GM12891 (cell line): ENCODE results near the gene UBASH3A.

ENCODE experiments used
- PAX5 ChIP-seq: IDR thresholded peaks from 2 replicates; pipeline ENCODE4 v1.6.1; 2011; ENCODE audit warnings: low read length, moderate library complexity, mild to moderate bottlenecking; ENCODE audit not compliant: insufficient read depth, severe bottlenecking
- POLR2A ChIP-seq: IDR thresholded peaks from 2 replicates; pipeline ENCODE4 v1.6.1; 2011; ENCODE audit warnings: low read depth, low read length, control low read depth
- POLR2AphosphoS5 ChIP-seq: IDR thresholded peaks from 2 replicates; pipeline ENCODE4 v1.6.1; 2011; ENCODE audit warnings: low read depth, low read length, control low read depth
- POU2F2 ChIP-seq: IDR thresholded peaks from 2 replicates; pipeline ENCODE4 v1.6.1; 2011; ENCODE audit warnings: low read depth, mild to moderate bottlenecking, control low read depth, low read length, moderate library complexity
- SPI1 ChIP-seq: IDR thresholded peaks from 2 replicates; pipeline ENCODE4 v1.6.1; 2011; ENCODE audit warnings: low read depth, low read length, control low read depth
- TAF1 ChIP-seq: IDR thresholded peaks from 2 replicates; pipeline ENCODE4 v1.6.1; 2011; ENCODE audit warnings: low read depth, low read length, control low read depth

- TF ChIP-seq POLR2A = no peak
- no peak for TF ChIP-seq POLR2AphosphoS5
- no peak for TF ChIP-seq POU2F2
- no peak for TF ChIP-seq TAF1
- no peak for TF ChIP-seq SPI1
- TF ChIP-seq PAX5 = no peak
Observed at GRCh38 chr21:42492201-42492600, 88.5 kb downstream of the UBASH3A start.
